ENCODE results near the gene SUSD1. TPM values are rescaled to one million over a fixed set of nuclear protein-coding genes. Genes with fewer than 3 reads are reported as not detected.
"Not testable (repeated sequence)": the region's sequence is repeated elsewhere in the genome, so short reads cannot be mapped to it uniquely, and the experiment has no call there.

Gene SUSD1
- polyA plus RNA-seq, 12 donors, result 6.8 to 14.7 (median 11.7) TPM; not detected in 1

- DNase-seq, result no peak
These were observed 704 bp downstream of the SUSD1 start for GRCh38 chr9:112174222-112174964.

- no peak for DNase-seq
These were observed 1.4 kb downstream of the SUSD1 start for GRCh38 chr9:112173489-112174221.

GRCh38 chr9:112170968-112171367 lies 4.1 kb downstream of the SUSD1 start:
- no peak for DNase-seq

GRCh38 chr9:112170235-112170634 lies 4.9 kb downstream of the SUSD1 start:
- DNase-seq, result no peak

GRCh38 chr9:112169368-112169767 lies 5.7 kb downstream of the SUSD1 start:
- DNase-seq, result no peak

- no peak for DNase-seq
These were observed 6.9 kb downstream of the SUSD1 start for GRCh38 chr9:112168197-112168596.

GRCh38 chr9:112166176-112167140 lies 8.6 kb downstream of the SUSD1 start:
- DNase-seq, result no peak

- DNase-seq, result no peak
These were observed 12.3 kb downstream of the SUSD1 start for GRCh38 chr9:112162621-112163413.

- DNase-seq, result no peak
These were observed 15.3 kb downstream of the SUSD1 start for GRCh38 chr9:112159781-112160180.

- no peak for DNase-seq
These were observed 16.3 kb downstream of the SUSD1 start for GRCh38 chr9:112158656-112159367.

GRCh38 chr9:112157961-112158360 lies 17.1 kb downstream of the SUSD1 start:
- no peak for DNase-seq

- DNase-seq, result no peak
These were observed 18.0 kb downstream of the SUSD1 start for GRCh38 chr9:112157087-112157486.

GRCh38 chr9:112149211-112149610 lies 25.9 kb downstream of the SUSD1 start:
- no peak for DNase-seq

- no peak for DNase-seq
These were observed 29.2 kb downstream of the SUSD1 start for GRCh38 chr9:112145886-112146285.

GRCh38 chr9:112144807-112145206 lies 30.3 kb downstream of the SUSD1 start:
- DNase-seq, result no peak

GRCh38 chr9:112142420-112142819 lies 32.7 kb downstream of the SUSD1 start:
- no peak for DNase-seq

- no peak for DNase-seq
These were observed 34.2 kb downstream of the SUSD1 start for GRCh38 chr9:112140936-112141335.

GRCh38 chr9:112137066-112137465 lies 38.0 kb downstream of the SUSD1 start:
- no peak for DNase-seq

GRCh38 chr9:112135706-112136105 lies 39.4 kb downstream of the SUSD1 start:
- no peak for DNase-seq

GRCh38 chr9:112133806-112134205 lies 41.3 kb downstream of the SUSD1 start:
- not testable (repeated sequence) for DNase-seq

GRCh38 chr9:112132356-112132755 lies 42.7 kb downstream of the SUSD1 start:
- DNase-seq, result no peak
